WTC11 (cell line): ENCODE results near the gene ITGAL. TPM values are rescaled to one million over a fixed set of nuclear protein-coding genes. Genes with fewer than 3 reads are reported as not detected.

Source experiments
- ATAC-seq: fragments of 200-7000 bp; cut with Tn5 transposase; 2 replicates; pipeline ENCODE4 v1.10.0; 2021; ENCODE audit warnings: mild to moderate bottlenecking, moderate library complexity
- CTCF ChIA-PET: fragments of 300-600 bp; sonication (Branson Sonifier 250); formaldehyde crosslinking; loops from one replicate; lab custom pipeline; 2021; ENCODE audit warnings: antibody characterized with exemption; lab: Charles Lee
- POLR2A ChIA-PET: fragments of 350-600 bp; sonication (Branson Sonifier 250); formaldehyde crosslinking; loops from one replicate; lab custom pipeline; 2021; ENCODE audit warnings: antibody characterized with exemption; lab: Charles Lee
- DNase-seq: peaks from one replicate; pipeline ENCODE4 v3.0.0; 2021; ENCODE audit warnings: low spot score
- H3K27ac Mint-ChIP-seq: 2 replicates; pipeline ENCODE4 v1.8.0; 2021; ENCODE audit warnings: mixed read lengths
- H3K27me3 Mint-ChIP-seq: 2 replicates; pipeline ENCODE4 v1.8.0; 2021; ENCODE audit warnings: low read depth, mild to moderate bottlenecking, moderate library complexity, mixed read lengths
- H3K36me3 Mint-ChIP-seq: 2 replicates; pipeline ENCODE4 v1.8.0; 2021; ENCODE audit warnings: mixed read lengths
- H3K4me1 Mint-ChIP-seq: 2 replicates; pipeline ENCODE4 v1.8.0; 2022; ENCODE audit warnings: mixed read lengths
- H3K4me3 Mint-ChIP-seq: 2 replicates; pipeline ENCODE4 v1.8.0; 2021; ENCODE audit warnings: mild to moderate bottlenecking, moderate library complexity, mixed read lengths
- H3K9me3 Mint-ChIP-seq: 2 replicates; pipeline ENCODE4 v1.8.0; 2021; ENCODE audit warnings: mixed read lengths
- ERG ChIP-seq: fragments of 250-450 bp; sonication (Bioruptor Pico); IDR thresholded peaks from 2 replicates; pipeline ENCODE4 v1.8.0; 2021; ENCODE audit warnings: mild to moderate bottlenecking
- HMGA2 ChIP-seq: fragments of 250-450 bp; sonication (Bioruptor Pico); IDR thresholded peaks from 2 replicates; pipeline ENCODE4 v1.4.0; 2021; ENCODE audit warnings: mild to moderate bottlenecking, moderate library complexity
- HMGXB4 ChIP-seq: sonication (generic); formaldehyde crosslinking; IDR thresholded peaks from 2 replicates; pipeline ENCODE4 v1.8.1; 2023; ENCODE audit warnings: mild to moderate bottlenecking, moderate library complexity, missing genetic modification reagents
- NFATC4 ChIP-seq: fragments of 250-450 bp; sonication (Bioruptor Pico); IDR thresholded peaks from 2 replicates; pipeline ENCODE4 v1.9.0; 2021; ENCODE audit warnings: mild to moderate bottlenecking
- RORB ChIP-seq: fragments of 250-450 bp; sonication (Bioruptor Pico); IDR thresholded peaks from 2 replicates; pipeline ENCODE4 v1.9.0; 2021; ENCODE audit warnings: mild to moderate bottlenecking
- SMAD3 ChIP-seq: sonication (generic); formaldehyde crosslinking; IDR thresholded peaks from 2 replicates; pipeline ENCODE4 v1.8.0; 2022; ENCODE audit warnings: missing genetic modification reagents, mild to moderate bottlenecking, borderline replicate concordance
- STAT6 ChIP-seq: sonication (generic); formaldehyde crosslinking; conservative IDR thresholded peaks from 2 replicates; pipeline ENCODE4 v1.8.1; 2023; ENCODE audit warnings: mild to moderate bottlenecking, low read depth, missing genetic modification reagents, moderate library complexity
- USF1 ChIP-seq: sonication (generic); formaldehyde crosslinking; IDR thresholded peaks from 2 replicates; pipeline ENCODE4 v1.8.0; 2022; ENCODE audit warnings: mild to moderate bottlenecking, missing genetic modification reagents
- ZNF121 ChIP-seq: sonication (generic); formaldehyde crosslinking; IDR thresholded peaks from 2 replicates; pipeline ENCODE4 v1.8.0; 2023; ENCODE audit warnings: missing genetic modification reagents
- total RNA-seq: library from RNA; stranded (reverse); gene quantifications from 3 replicates; pipeline ENCODE4 v1.2.3, GENCODE V29; 2021

The ITGAL gene
- total RNA-seq, 1 experiment from 2014 or later: 1.0 TPM

GRCh38 chr16:30523768-30524574, 51.4 kb downstream of the ITGAL start:
- no peak for ATAC-seq
- CTCF ChIA-PET: interaction anchor here (1.0 to 2.2 kb wide), 3 partner anchors 12 to 94 kb away, joined by 3 to 12 read pairs (median 6); partner anchors contain the start of gene DCTPP1

More at GRCh38 chr16:30523768-30524574, 51.4 kb downstream of the ITGAL start:
- Mint-ChIP-seq H3K36me3 (0 out of 2 replicates have a peak, but pooled peaks cover 4% of the 10 kb centered on the region), H3K9me3 (no peaks in the 10 kb centered on the region), H3K4me1 (peaks cover 16% of the 10 kb centered on the region), H3K4me3 (no peak overlapping the region), H3K27me3 (peaks cover 3% of the 10 kb centered on the region), H3K27ac (no peak overlapping the region)
- TF ChIP-seq HMGXB4 (CRISPR knock-in tag) (no peak), NFATC4 (CRISPR knock-in tag) (no peak), ERG (no peak), SMAD3 (CRISPR knock-in tag) (no peak), USF1 (no peak), HMGA2 (CRISPR knock-in tag) (no peak), STAT6 (no peak), RORB (CRISPR knock-in tag) (no peak), ZNF121 (no peak)
- POLR2A ChIA-PET: interaction anchor here (1.0 kb wide), 1 partner anchor 48 kb away, joined by 3 read pairs; the partner anchor contains the start of gene ZNF688
- DNase-seq: no peak
